IPS DF 4.7 (cell line): ENCODE measurements around the gene ZNG1A.
"Not testable (repeated sequence)": the region's sequence is repeated elsewhere in the genome, so short reads cannot be mapped to it uniquely, and the experiment has no call there.

ENCODE experiments used
- DNase-seq: peaks from one replicate; pipeline ENCODE4 v3.0.0-alpha.2; 2013; ENCODE audit warnings: low spot score; ENCODE audit errors: extremely low read depth

ZNG1A gene

DNA sequence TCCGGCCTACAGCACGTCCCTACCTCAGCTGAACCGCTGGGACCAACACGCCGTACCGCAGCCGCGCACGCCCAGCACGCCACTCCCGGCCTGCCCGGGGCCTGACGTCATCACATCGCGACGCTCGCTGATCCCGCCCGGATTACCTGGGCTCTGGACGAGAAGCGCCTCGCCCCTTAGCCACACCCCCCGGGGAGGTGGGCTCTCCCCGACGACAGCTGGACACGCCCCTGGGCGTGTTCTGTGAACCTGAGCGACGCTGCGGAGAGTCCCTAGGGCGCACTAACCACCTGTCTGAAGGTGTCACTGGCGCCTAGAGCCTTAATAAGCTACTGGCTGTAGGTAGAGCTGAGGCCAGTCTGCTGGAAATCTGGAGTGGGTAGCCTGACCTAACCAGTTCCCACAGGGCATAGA, at the start of gene ZNG1A:
ZNG1A (minus strand) TSS at position 87 of the 414 bp plus-strand sequence. CDS start 87 bp downstream, outside the sequence.
- DNase-seq, result not testable (repeated sequence)

DNA sequence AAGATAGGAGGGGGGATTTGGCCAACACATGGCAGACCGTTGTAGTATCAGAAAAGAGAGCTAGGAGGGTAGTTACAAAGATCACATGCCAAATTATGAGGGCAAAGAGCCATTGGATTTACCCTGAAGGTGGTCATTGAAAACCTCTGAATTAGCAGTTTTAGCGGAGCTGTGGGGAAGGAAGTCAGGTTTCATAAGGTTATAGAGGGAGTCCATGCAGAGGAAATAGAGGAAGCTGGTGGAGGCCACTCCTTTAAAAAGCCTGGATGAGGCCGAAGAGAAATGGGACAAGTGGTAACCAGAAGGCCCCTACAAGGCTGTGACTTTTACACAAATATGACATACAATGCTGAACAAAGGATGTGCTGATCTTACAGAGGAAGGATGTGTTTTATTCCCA, 49.0 kb upstream of the ZNG1A start:
- DNase-seq, result no peak

DNA sequence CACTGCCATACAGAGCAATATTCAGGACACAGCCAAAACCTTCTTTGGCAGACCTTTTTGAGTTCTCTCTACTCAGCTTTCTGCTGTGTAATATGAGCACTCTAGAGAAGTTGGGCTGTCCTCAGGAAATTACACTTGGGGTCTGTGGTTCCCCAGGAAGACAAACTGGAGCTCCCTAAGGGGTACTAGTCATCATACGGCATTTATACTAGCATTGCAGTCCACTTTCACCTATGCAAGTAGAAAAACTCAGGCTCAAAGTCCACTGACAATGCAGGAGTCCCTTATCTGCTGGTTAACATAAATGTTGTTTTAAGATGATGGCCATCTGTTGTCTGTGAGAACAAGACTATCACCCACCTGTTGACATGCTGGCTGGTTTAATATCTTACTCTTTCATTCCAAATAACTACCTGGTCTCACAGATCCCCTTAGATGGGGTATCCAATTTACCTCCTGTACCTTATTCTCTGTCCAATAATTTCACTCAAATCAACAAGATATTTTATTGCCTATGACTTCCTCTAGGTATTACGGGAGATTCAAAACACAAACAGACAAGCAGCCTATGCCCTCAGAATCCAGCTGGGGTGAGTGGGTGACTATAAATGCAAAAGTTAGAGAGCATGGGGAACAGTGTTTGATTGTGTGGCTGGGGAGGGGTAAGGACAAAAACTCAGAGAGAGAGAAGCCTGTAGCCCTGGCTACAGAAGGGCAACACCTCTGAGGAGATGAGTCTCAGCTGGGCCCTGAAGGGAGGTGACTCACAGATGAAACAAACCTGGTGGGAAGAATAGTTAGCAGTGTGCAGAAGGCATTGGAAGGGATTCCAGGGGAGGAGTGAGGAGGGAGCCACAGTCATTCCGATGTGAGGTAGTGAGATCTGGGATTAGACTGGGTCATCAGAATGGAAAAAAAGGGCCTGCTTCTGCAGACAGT, 46.0 kb upstream of the ZNG1A start:
- DNase-seq, result no peak

DNA sequence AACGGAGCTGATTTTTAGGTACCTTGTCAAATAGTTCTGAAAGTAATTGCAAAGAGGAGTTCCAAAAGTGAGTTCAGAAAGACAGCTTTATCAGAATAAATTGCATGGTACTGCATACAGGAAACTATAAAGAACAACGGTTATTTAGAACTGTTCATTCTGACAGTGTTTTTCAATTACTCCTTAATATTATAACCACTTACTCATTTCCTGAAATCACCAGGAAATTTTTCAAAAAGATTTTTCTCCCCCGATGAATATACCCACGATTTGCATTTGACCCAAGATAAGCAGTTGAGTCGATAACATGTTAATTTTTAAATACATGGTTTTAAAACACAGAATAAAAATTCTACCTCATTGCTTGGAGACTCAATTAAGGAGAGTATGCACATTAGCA, 45.2 kb upstream of the ZNG1A start:
- no peak for DNase-seq

DNA sequence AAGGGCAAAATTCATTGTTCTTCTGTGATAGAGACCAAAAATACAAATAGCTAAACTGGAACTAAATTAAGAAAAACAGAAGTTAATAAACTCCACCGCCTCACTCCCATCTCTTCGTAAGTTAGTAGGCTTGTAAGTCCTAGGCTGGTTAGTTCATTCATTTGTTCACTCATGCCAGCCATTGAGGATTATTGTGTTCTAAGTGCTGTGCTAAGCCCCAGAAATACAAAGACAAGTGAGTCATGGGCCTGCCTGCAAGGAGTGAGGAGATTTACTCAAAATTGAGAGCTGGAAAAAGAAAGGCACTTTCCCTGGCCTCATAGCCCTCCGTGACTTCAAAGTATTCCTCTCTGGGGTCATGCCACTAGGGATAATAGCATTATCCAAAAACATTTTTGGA, 44.3 kb upstream of the ZNG1A start:
- DNase-seq, result no peak

DNA sequence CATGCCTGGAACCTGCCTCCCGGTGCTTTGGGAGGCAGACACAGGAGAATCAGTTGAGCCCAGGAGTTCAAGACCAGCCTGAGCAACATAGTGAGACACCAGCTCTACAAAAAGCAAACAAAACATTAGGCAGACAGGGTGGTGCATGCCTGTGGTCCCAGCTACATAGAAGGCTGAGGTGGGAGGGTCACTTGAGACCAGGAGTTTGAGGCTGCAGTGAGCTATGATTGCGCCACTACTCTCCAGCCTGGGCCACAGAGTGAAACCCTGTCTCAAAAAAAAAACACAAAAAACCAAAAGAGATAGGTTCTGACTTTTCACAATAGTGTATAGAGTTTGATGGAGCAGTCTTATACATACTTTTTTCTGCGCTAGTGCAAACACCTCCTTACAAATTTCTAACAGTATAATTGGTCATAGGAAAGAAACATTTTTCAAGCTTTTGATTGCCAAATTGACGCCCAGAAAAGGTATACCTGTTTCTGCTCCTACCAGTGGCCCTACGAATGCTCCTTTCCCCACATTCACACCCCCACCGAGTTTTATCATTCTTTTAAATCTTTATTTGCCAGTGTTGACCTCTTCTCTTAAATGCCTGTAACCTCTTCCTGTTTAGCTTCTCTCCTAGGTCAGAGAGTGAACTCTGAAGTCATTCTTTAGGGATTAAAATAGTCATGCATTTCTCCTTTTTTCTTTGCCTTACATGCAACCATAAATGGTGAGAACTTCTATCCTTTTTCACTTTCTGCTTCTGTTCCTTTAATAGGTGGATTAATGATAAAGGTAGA, 43.3 kb upstream of the ZNG1A start:
- no peak for DNase-seq

DNA sequence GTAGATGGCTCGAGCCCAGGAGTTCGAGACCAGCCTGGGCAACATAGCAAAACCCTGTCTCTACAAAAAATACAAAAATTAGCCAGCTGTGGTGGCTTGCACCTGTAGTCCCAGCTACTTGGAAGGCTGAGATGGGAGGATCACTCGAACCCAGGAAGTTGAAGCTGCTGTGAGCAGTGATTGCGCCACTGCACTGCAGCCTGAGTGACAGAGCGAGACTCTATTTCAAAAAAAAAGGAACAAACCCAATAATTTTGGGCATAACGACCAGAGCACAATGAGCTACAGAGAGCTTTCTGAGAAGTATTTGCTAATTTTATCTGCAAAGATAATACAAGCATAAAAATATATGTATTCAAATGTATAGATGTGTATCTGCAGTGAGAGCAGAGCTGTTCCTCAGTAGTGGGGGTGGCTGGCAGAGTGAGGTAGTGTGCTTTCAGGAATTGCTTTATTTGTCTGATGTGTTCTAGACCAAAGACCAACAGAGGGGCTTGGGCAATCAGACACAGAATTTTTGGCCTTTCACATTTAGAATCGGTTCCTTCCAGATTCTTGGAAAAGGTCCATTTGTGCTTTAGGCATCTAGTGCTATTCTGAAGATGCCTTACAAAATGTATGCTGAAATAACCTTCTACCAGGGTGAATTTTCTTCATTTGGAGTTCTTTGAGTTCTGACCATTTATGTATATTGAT, 41.0 kb upstream of the ZNG1A start:
- no peak for DNase-seq

DNA sequence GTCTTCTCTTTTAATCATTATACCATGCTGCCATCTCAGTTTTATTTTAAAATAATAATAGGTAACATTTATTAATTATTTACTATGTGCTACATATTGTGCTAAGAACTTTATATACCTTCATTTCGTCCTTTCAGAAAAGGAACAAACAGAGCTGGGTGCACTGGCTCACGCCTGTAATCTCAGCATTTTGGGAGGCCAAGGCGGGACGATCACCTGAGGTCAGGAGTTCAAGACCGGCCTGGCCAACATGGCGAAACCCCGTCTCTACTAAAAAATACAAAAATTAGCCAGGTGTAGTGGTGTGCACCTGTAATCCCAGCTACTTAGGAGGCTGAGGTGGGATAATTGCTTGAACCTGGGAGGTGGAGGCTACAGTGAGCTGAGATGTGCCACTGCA, 40.2 kb upstream of the ZNG1A start:
- DNase-seq, result not testable (repeated sequence)

DNA sequence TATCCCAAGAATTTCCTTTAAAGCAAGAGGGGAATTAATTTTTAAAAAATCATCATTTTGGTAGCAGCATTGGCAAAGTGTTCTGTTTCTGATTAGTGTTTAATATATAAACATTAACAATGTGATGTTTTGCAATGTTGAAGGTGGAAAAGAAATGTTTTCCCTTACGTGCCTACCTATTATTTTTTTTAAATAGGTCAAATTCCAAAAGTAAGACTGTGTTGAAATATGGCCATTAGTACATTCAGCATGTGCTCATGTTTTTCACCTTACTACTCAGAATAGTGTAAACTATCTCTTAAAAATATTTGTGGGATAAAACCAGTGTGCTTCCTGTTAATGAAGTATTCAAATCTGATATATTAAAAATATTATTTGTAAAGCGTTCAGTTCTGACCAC, 39.1 kb upstream of the ZNG1A start:
- DNase-seq, result no peak

DNA sequence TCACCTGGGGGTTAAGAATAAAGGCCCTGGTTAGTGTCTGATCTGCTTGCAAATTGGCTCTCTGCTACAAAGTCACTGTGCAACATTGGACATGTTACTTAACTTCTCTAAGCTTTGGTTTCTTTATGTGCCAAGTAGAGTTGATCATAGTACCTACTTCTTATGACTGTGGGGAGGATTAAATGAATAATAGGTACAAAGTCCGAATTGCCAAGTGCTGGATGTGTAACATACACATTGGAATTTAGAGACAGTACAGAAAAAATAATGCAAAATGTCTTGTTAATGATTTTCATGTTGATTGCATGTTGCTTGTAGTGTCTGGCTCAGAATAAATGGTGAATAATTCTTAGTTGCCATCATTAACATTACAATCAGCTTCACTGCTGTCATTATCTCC, 38.0 kb upstream of the ZNG1A start:
- no peak for DNase-seq

DNA sequence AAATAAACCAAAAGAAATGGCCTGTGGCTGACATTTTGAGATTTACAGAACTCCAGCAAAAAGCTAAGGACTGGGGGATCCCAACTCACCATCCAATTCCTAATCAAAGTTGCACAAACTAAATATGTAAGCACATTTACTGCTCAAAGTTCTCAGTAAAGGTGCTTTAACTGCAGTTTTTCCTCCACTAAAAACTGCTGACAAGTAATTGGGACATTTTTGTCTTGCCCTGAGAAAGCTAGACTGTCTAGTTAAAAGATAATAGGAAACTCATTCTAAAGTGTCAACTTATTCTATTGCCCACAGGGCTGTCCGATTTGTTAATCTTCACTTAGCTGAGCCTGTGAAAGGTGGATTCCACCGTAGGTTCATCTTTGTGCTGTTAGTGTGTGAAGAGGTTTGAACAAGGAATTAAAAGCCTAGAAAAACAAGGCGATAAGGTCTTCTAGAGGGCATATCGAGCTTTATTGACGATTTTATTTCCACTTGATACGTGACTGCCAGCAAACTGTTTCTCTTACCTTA, 36.8 kb upstream of the ZNG1A start:
- DNase-seq, result no peak

DNA sequence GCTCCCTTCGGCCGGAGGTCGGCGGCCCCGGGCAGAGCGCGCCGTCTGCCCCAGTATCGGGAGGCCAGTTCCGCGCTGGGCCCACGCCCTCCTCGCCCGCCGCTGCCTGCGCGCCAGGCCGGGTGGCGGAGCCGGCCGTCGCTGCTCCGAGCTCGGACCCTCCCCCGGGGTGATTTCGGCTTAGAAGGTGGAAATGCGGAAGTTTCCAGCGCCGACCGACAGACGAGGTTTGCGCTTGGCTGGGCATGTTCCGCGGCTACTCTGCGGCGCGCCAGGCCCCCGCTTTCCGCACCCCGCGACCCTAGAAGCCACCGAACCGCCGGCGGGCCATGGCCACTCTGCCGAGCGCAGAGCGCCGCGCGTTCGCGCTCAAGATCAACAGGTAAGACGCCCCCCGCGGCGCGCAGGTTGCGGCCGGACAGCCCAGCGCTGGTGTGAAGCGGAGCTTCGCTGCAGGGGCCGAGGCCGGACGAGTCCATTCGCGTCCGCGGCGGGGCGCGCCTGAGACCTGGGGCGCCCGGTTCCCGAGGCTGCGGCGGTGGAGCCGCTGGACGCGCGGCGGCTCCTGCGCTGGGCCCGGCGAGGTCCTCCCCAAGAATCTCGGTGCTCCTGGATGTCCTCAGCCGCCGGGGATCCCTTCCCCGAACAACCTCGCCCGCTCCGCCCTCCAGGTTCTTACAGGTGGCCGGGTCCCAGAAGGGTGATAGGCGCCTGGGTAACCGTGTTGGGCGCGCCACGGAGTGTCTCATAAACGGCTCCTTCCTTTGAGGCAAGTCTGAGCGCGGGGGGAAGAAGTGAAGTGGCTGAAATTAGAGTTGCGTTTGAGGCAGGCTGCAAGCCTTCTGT, 36.0 kb upstream of the ZNG1A start, which contains the start of gene DOCK8:
DOCK8 (plus strand) TSS at position 218 of the 846 bp plus-strand sequence; CDS start at position 330, 112 bp downstream.
- peak; percentile 9 for DNase-seq

DNA sequence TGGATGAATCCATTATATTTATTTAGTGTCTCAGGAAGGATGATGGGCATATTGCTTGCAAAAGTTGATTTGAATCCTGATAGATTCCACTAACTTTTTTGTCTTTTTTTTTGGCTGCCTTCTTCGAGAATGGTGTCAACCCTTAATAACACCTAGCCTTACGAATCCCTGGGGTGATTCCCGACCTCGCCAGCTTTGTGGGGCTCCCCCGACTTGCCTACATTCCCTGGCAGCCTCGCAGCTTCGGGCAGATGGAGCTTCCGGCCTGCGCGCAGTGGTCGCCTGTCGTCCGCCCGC, 35.4 kb upstream of the ZNG1A start:
- no peak for DNase-seq

DNA sequence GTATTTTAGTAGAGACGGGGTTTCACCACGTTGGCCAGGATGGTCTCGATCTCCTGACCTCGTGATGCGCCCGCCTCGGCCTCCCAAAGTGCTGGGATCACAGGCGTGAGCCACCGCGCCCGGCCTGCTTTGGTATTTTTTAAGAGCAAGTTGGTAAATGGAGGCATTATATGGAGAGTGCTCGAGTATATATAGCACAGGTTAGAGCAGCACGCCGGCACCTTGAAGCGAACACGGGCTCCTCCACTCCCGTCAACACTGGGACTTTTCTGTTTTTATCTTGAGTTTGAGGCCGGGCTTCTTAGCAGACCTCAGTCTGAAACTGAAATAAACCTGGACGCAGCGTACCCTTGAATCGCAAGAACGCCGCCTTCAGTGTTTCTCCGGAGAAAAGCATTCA, 35.0 kb upstream of the ZNG1A start:
- not testable (repeated sequence) for DNase-seq

DNA sequence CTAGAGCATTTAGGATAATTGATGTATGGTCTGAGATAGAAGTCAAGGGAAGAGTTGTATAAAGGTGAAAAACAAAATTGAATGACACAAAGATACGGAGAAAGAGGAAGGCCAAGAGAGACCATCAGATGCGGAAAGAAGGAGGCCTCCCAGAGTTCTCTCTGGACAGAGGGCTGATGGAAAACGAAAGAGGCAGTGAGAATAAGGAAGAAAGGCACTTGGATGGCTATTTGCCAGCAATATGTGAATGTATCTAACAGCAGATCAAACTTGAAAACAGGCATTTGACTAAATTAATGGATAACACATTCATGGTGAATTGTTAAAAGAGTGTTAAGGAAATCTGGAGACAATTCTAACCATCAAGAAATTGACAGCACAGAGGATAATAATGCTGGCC, 33.4 kb upstream of the ZNG1A start:
- no peak for DNase-seq

DNA sequence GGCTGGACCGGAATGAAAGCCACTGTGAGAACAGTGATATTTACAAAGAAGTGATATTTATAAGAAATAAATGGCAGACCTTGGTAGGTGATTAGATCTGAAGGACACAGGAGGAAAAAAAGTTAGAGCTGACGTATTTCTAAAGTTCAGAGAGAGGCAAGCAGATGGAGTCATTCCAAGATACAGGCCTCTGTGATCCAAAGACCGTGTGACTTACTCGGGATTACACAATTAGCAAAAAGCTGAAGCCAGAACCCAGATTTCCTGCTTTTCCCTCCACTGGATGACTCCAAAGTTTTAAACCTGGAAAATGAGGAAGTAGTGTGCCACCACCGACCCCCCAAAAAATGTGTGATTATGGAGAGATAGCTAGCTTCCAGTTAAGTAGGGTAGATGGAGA, 32.7 kb upstream of the ZNG1A start:
- DNase-seq, result no peak

DNA sequence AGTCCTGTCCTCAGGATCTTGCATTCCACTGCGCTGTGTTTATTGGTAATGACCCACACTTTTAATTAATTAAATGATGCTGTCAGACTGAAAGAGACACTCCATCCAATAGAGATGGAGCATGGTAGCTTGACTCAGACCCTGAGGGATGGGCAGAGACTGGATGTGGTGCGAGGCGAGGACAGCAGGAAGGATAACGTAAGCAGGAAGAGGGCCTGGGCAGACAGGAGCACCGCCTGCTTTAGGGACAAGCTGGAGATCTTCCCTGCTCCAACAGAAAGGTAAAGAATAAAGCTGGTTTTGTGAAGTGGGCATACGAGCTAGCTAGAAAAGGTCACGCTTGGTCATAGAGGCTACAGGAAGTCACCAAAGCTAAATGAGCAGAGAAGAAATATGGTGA, 32.2 kb upstream of the ZNG1A start:
- DNase-seq, result no peak

DNA sequence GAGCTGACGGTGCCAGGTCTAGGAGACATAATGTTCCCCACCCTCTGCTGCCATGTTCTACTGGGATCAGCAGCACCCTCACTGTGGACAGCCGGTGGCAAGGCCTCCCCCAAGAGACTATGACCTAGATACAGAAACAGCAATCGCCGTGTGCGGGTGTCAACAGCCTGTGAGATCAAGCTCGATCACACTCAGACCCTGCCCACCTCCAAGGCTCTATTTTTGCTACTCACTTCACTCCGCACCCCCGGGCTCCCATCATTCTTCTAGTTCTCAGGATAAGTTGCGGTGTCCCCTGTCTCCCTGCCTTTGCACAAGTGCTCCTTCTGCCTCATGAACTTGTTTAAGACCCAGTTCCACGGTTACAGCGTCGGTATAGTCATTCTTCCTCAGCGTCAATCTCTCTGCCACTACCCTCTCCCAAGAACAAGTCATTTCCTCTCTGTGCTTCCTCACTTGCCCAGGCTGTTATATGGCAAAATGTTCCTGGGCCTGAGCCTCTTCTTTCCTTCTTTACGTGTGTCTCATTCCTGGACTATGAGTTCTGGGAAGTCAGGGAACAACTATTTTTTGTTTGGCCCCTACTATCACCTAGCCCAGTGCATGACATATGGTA, 30.4 kb upstream of the ZNG1A start:
- DNase-seq, result no peak

DNA sequence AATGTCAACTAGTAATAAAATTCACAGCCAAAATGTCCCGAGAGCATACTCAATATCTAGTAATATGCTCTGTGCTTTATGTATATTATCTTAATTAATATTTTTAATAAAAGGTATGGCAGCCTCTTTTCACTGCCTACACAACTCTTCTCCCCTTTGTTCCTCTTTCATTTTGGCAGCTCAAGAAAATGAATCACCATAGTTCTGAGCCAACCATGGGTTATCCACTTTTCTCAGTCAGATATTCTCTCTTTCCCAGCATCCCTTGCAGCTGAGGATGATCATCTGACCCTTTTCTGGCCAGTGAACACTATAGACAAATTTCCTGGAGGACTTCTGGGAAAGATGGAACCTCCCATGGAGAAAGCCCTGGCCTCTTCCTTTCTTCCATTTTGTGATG, 27.6 kb upstream of the ZNG1A start:
- no peak for DNase-seq

DNA sequence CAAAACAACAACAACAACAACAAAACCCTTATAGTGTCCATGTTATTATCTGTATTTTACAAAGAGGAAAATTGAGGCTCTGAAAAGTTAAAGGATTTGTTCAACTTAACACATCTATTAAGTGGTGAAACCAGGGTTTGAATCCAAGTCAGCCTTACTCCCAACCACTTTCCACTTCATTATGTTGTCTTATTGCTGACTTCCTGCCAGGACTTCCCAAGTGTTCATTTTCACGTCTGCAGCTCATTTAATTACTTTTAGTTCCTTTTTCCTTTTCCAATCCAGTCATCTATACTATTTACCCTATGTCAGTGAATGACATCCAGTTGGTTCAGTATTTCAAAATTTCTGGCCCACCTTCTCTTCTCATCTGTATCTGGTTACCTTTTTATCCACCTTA, 20.7 kb upstream of the ZNG1A start:
- not testable (repeated sequence) for DNase-seq
